NCI-H446 (cell line): ENCODE data around the gene ICA1.

Source experiments
- DNase-seq, 2 experiments: peaks; one replicate each; lab custom pipeline; 2025; lab: John Stamatoyannopoulos, UW

The ICA1 gene

GRCh38 chr7:8157296-8157695, 104.7 kb downstream of the ICA1 start:
- no peak for DNase-seq

GRCh38 chr7:8155836-8156235, 106.1 kb downstream of the ICA1 start:
- DNase-seq = no peak

- DNase-seq = no peak
These were observed 107.7 kb downstream of the ICA1 start for GRCh38 chr7:8154272-8154671.

GRCh38 chr7:8152489-8153192, 109.3 kb downstream of the ICA1 start:
- no peak for DNase-seq

GRCh38 chr7:8151161-8151725, 110.7 kb downstream of the ICA1 start:
- DNase-seq = no peak

GRCh38 chr7:8149222-8149621, 112.7 kb downstream of the ICA1 start:
- DNase-seq = no peak

GRCh38 chr7:8147760-8148463, 114.1 kb downstream of the ICA1 start:
- DNase-seq = peak in 1 of 2 experiments; percentile 23

GRCh38 chr7:8146788-8147413, 115.1 kb downstream of the ICA1 start:
- no peak for DNase-seq

GRCh38 chr7:8146106-8146787, 115.7 kb downstream of the ICA1 start:
- no peak for DNase-seq

GRCh38 chr7:8144856-8145255, 117.1 kb downstream of the ICA1 start:
- no peak for DNase-seq

GRCh38 chr7:8143151-8143874, 118.7 kb downstream of the ICA1 start:
- no peak for DNase-seq

- DNase-seq = no peak
These were observed 119.5 kb downstream of the ICA1 start for GRCh38 chr7:8142477-8142876.

GRCh38 chr7:8141070-8141469, 120.9 kb downstream of the ICA1 start:
- no peak for DNase-seq

GRCh38 chr7:8136051-8136730, 125.8 kb downstream of the ICA1 start:
- DNase-seq = no peak

GRCh38 chr7:8135417-8135816, 126.5 kb downstream of the ICA1 start:
- DNase-seq = no peak

GRCh38 chr7:8134089-8134733, 127.8 kb downstream of the ICA1 start:
- DNase-seq = no peak

- peak in 1 of 2 experiments; percentile 8 for DNase-seq
These were observed 128.6 kb downstream of the ICA1 start for GRCh38 chr7:8133188-8133848.

- no peak for DNase-seq
These were observed 130.0 kb downstream of the ICA1 start for GRCh38 chr7:8131694-8132605.

- no peak for DNase-seq
These were observed 131.3 kb downstream of the ICA1 start for GRCh38 chr7:8130663-8131062.
